D721Med (cell line): ENCODE data around the gene SLX4IP.

Experiments used
- DNase-seq: peaks from one replicate; pipeline ENCODE4 v3.0.0; 2011; ENCODE audit warnings: low spot score; ENCODE audit not compliant: insufficient read length
- FAIRE-seq: peaks from 2 replicates; lab custom pipeline; 2011; peaks lifted over from hg19 to GRCh38; lab: Jason Lieb, UNC
- CTCF ChIP-seq: IDR thresholded peaks from 2 replicates; pipeline ENCODE4 v1.5.1; 2012; ENCODE audit warnings: mild to moderate bottlenecking, control low read depth; ENCODE audit not compliant: insufficient read depth; ENCODE audit errors: missing control alignments

Gene SLX4IP

DNA sequence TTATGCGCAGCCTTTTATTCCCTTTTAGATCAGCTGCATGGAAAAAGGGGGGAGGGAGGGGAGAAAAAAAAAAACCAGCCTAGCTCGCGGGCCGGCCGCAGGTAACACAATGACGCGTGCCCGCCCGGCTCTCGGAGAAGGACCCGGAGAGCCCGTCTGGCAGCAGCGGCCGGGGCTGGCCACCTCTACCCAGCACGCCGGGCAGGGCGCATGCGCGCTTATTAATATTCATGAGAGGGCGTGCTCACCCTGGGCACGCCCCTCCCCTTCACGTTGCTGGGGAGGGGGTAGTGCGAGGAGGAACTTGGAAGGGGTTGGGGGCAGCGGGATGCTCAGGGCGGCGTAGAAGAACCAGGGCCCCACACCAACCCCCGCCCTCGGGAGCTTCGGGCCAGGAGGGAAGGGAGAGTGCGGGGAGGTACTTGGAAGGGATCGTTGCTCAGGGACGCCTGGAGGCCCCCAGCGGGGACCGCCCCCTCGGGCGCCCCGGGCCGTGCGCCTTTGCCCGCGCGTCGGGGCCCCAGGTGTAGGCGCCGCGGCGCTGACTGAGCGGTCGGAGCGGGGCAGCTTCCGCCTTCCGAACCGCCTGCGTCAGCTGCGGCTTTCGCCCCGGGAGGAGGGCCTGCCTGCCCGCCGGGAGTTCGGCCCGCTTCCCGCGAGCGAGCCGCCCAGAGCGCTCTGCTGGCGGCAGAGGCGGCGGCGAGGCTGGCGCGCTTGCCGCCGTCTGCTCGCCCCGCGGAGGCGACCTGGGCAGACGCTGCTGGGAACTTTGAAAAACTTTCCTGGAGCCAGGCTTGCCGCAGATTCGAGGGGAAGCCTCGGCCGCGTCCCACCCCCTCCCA is 239.0 kb downstream of the SLX4IP start, which contains the start of gene JAG1:
JAG1 (minus strand) TSS at position 158 of the 842 bp plus-strand sequence. CDS start 469 bp downstream, outside the sequence.
- DNase-seq (peak; percentile 69), FAIRE-seq (no peak)
- TF ChIP-seq CTCF = no peak

- FAIRE-seq = no peak
- DNase-seq = no peak
- peak; percentile 43 for TF ChIP-seq CTCF
Observed at GRCh38 chr20:10674684-10675449, 239.8 kb downstream of the SLX4IP start.

- no peak for TF ChIP-seq CTCF
- FAIRE-seq = no peak
- no peak for DNase-seq
Observed at GRCh38 chr20:10675450-10675848, 240.3 kb downstream of the SLX4IP start.

DNA sequence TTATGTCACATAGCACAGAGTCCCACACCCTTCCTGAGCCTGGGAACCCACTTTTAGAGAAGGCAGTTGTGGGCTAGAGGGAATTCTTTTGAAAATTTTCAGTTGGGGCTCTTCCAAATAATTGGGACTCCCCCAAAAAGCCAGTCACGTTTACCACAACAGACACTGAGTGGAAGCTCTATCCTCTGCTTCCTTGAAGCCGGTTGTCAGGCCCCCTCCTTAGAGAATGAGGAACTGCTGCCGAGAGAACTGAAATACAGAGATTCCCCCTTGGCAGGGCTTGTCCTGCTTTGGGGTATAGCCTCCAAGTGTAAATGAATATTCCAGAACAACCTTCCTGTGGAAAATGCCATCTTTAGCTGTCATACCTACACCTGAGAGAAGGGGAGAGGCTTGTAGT is 241.4 kb downstream of the SLX4IP start:
- FAIRE-seq = no peak
- DNase-seq = no peak
- TF ChIP-seq CTCF = no peak
